GM23248 (cell line): Measurements from ENCODE around the gene ZNRD2.

Experiments
- EZH2 ChIP-seq: fragments of 200-600 bp; sonication (generic); IDR thresholded peaks from 2 replicates; pipeline ENCODE4 v1.6.1; 2018; ENCODE audit warnings: antibody characterized with exemption, mild to moderate bottlenecking; ENCODE audit not compliant: insufficient read depth, poor library complexity, severe bottlenecking
- EZH2phosphoT487 ChIP-seq: fragments of 200-600 bp; sonication (generic); IDR thresholded peaks from 2 replicates; pipeline ENCODE4 v1.6.1; 2018; ENCODE audit warnings: antibody characterized with exemption, moderate library complexity, mild to moderate bottlenecking, low read depth; ENCODE audit not compliant: insufficient read depth

- TF ChIP-seq EZH2phosphoT487 (no peak), EZH2 (no peak)
These were observed 49.1 kb downstream of the ZNRD2 start for GRCh38 chr11:65619281-65619928.
